HEK293 (cell line): Measurements from ENCODE around the gene SPDYE6.
"Not testable (repeated sequence)": the region's sequence is repeated elsewhere in the genome, so short reads cannot be mapped to it uniquely, and the experiment has no call there.

Experiments used
- CTCF ChIA-PET: fragments of 350-600 bp; formaldehyde crosslinking; extraction: SDS; loops from one replicate; lab custom pipeline; 2021; ENCODE audit warnings: antibody characterized with exemption; lab: Yijun Ruan, JAX
- POLR2A ChIA-PET: fragments of 300-600 bp; formaldehyde crosslinking; extraction: SDS; loops from one replicate; lab custom pipeline; 2020; ENCODE audit warnings: antibody characterized with exemption, inconsistent platforms; lab: Yijun Ruan, JAX
- H3K27ac ChIP-seq: fragments of 200-500 bp; sonication (Bioruptor generic); 2 replicates; pipeline ENCODE4 v1.5.1; 2014; ENCODE audit warnings: low read depth, low read length, control low read depth, inconsistent platforms; ENCODE audit errors: extremely low read depth
- H3K36me3 ChIP-seq, 2 experiments: fragments of 200-500 bp in 1 of 2; sonication (Bioruptor generic) in 1 of 2; 1 replicate in 1 of 2; 2 replicates in 1 of 2; pipeline ENCODE4 v1.5.1; 2014 to 2017; ENCODE audit warnings: inconsistent platforms in 2 of 2, low read length in 2 of 2; ENCODE audit not compliant: control insufficient read depth in 2 of 2, insufficient read depth in 1 of 2
- H3K4me1 ChIP-seq: fragments of 200-500 bp; sonication (Bioruptor generic); 2 replicates; pipeline ENCODE4 v1.5.1; 2014; ENCODE audit warnings: mild to moderate bottlenecking, low read length, inconsistent platforms; ENCODE audit not compliant: control insufficient read depth, insufficient read depth
- H3K4me3 ChIP-seq: 2 replicates; pipeline ENCODE4 v1.5.1; 2011; ENCODE audit warnings: low read depth, mild to moderate bottlenecking, control low read depth, low read length, moderate library complexity
- H3K9me3 ChIP-seq: fragments of 200-500 bp; sonication (Bioruptor generic); 2 replicates; pipeline ENCODE4 v1.5.1; 2014; ENCODE audit warnings: low read depth, low read length, inconsistent platforms; ENCODE audit not compliant: control insufficient read depth, insufficient read depth
- KLF10 ChIP-seq: fragments of 450-650 bp; IDR thresholded peaks from 2 replicates; pipeline ENCODE4 v1.5.1; 2018; ENCODE audit warnings: missing biosample characterization, mild to moderate bottlenecking, missing genetic modification characterization
- KLF17 ChIP-seq: fragments of 450-650 bp; formaldehyde crosslinking; IDR thresholded peaks from 2 replicates; pipeline ENCODE4 v1.5.1; 2016; ENCODE audit warnings: missing biosample characterization, missing genetic modification characterization
- KLF8 ChIP-seq: fragments of 450-650 bp; formaldehyde crosslinking; IDR thresholded peaks from 2 replicates; pipeline ENCODE4 v1.5.1; 2016; ENCODE audit warnings: missing biosample characterization, missing genetic modification characterization
- PRDM10 ChIP-seq: fragments of 450-650 bp; formaldehyde crosslinking; IDR thresholded peaks from 2 replicates; pipeline ENCODE4 v1.5.1; 2016; ENCODE audit warnings: missing biosample characterization, missing genetic modification characterization
- YY1 ChIP-seq: fragments of 450-650 bp; formaldehyde crosslinking; IDR thresholded peaks from 2 replicates; pipeline ENCODE4 v1.5.1; 2018; ENCODE audit warnings: missing biosample characterization, missing genetic modification characterization
- ZBTB11 ChIP-seq: fragments of 450-650 bp; formaldehyde crosslinking; conservative IDR thresholded peaks from 2 replicates; pipeline ENCODE4 v1.5.1; 2016; ENCODE audit warnings: low read depth, missing biosample characterization, missing genetic modification characterization
- ZNF335 ChIP-seq: fragments of 450-650 bp; formaldehyde crosslinking; conservative IDR thresholded peaks from 2 replicates; pipeline ENCODE4 v1.5.1; 2016; ENCODE audit warnings: missing biosample characterization, missing genetic modification characterization
- ZNF341 ChIP-seq: fragments of 450-650 bp; formaldehyde crosslinking; IDR thresholded peaks from 2 replicates; pipeline ENCODE4; 2016; ENCODE audit warnings: low read depth, missing biosample characterization, missing genetic modification characterization
- ZNF501 ChIP-seq: fragments of 450-650 bp; formaldehyde crosslinking; IDR thresholded peaks from 2 replicates; pipeline ENCODE4 v1.5.1; 2016; ENCODE audit warnings: missing biosample characterization, missing genetic modification characterization
- ZNF629 ChIP-seq: fragments of 450-650 bp; formaldehyde crosslinking; IDR thresholded peaks from 2 replicates; pipeline ENCODE4 v1.5.1; 2017; ENCODE audit warnings: missing biosample characterization, missing genetic modification characterization
- ZNF692 ChIP-seq: fragments of 450-650 bp; formaldehyde crosslinking; IDR thresholded peaks from 2 replicates; pipeline ENCODE4 v1.5.1; 2016; ENCODE audit warnings: missing biosample characterization, missing genetic modification characterization
- ZNF76 ChIP-seq: fragments of 450-650 bp; formaldehyde crosslinking; IDR thresholded peaks from 2 replicates; pipeline ENCODE4; 2016; ENCODE audit warnings: low read depth, missing biosample characterization, missing genetic modification characterization, borderline replicate concordance

Gene SPDYE6

GRCh38 chr7:102363549-102364393 is 7.5 kb upstream of the SPDYE6 start (continued):
- peak; percentile 94 for TF ChIP-seq ZBTB11
- TF ChIP-seq ZNF335 (tag by site-specific recombination), result peak; percentile 22
- peak; percentile 61 for TF ChIP-seq ZNF629 (tag by site-specific recombination)
- TF ChIP-seq KLF10 (tag by site-specific recombination), result 0 out of 2 replicates have a peak, but pooled peaks have one; percentile 41
- peak; percentile 74; the same call in 1 of the 2 replicates for TF ChIP-seq ZNF692 (tag by site-specific recombination)
- 0 out of 2 replicates have a peak, but pooled peaks have one; percentile 15 for TF ChIP-seq ZNF341 (tag by site-specific recombination)
- peak; percentile 51; the same call in 1 of the 2 replicates for TF ChIP-seq PRDM10 (tag by site-specific recombination)
- TF ChIP-seq YY1 (tag by site-specific recombination), result peak; percentile 27; the same call in 1 of the 2 replicates
- peak; percentile 30; the same call in 1 of the 2 replicates for TF ChIP-seq KLF8 (tag by site-specific recombination)
- 0 out of 2 replicates have a peak, but pooled peaks have one; percentile 25 for TF ChIP-seq ZNF501 (tag by site-specific recombination)
- TF ChIP-seq ZNF76 (tag by site-specific recombination), result peak; percentile 91
- 0 out of 2 replicates have a peak, but pooled peaks have one; percentile 54 for TF ChIP-seq KLF17 (tag by site-specific recombination)

- H3K4me3 ChIP-seq, H3K9me3 ChIP-seq, H3K4me1 ChIP-seq, H3K27ac ChIP-seq, H3K36me3 ChIP-seq, CTCF ChIA-PET, POLR2A ChIA-PET: not testable (repeated sequence)
Measured at GRCh38 chr7:102346983-102347382, 9.3 kb downstream of the SPDYE6 start.

- CTCF ChIA-PET, H3K27ac ChIP-seq, POLR2A ChIA-PET, H3K4me1 ChIP-seq, H3K9me3 ChIP-seq, H3K4me3 ChIP-seq, H3K36me3 ChIP-seq: not testable (repeated sequence)
Measured at GRCh38 chr7:102340599-102341368, 15.5 kb downstream of the SPDYE6 start.

GRCh38 chr7:102337420-102337819 is 18.8 kb downstream of the SPDYE6 start:
- H3K4me1 ChIP-seq, CTCF ChIA-PET, POLR2A ChIA-PET, H3K9me3 ChIP-seq, H3K27ac ChIP-seq, H3K36me3 ChIP-seq, H3K4me3 ChIP-seq: not testable (repeated sequence)

GRCh38 chr7:102337002-102337401 is 19.2 kb downstream of the SPDYE6 start:
- CTCF ChIA-PET, H3K4me3 ChIP-seq: not testable (repeated sequence)

More at GRCh38 chr7:102337002-102337401, 19.2 kb downstream of the SPDYE6 start:
- H3K27ac ChIP-seq, POLR2A ChIA-PET, H3K4me1 ChIP-seq, H3K36me3 ChIP-seq, H3K9me3 ChIP-seq: not testable (repeated sequence)
